ENCODE measurements around the gene CADM1.

CADM1 gene

GRCh38 chr11:115208808-115209259 lies 295.4 kb downstream of the CADM1 start:
- DNase-seq (ENCODE audit: low read depth in 2 of 2) = no peak

GRCh38 chr11:115207916-115208315 lies 296.3 kb downstream of the CADM1 start:
- DNase-seq (ENCODE audit: low read depth in 2 of 2) = no peak

- DNase-seq (ENCODE audit: low read depth in 2 of 2) = no peak
These were observed 297.0 kb downstream of the CADM1 start for GRCh38 chr11:115207166-115207591.

GRCh38 chr11:115206365-115207022 lies 297.7 kb downstream of the CADM1 start:
- no peak for DNase-seq (ENCODE audit: low read depth in 2 of 2)

GRCh38 chr11:115202900-115203552 lies 301.2 kb downstream of the CADM1 start:
- no peak for DNase-seq (ENCODE audit: low read depth in 2 of 2)

GRCh38 chr11:115202074-115202473 lies 302.1 kb downstream of the CADM1 start:
- DNase-seq (ENCODE audit: low read depth in 2 of 2) = no peak

GRCh38 chr11:115201111-115201792 lies 303.0 kb downstream of the CADM1 start:
- no peak for DNase-seq (ENCODE audit: low read depth in 2 of 2)

- DNase-seq (ENCODE audit: low read depth in 2 of 2) = no peak
These were observed 304.6 kb downstream of the CADM1 start for GRCh38 chr11:115199481-115200069.

GRCh38 chr11:115198321-115198741 lies 305.9 kb downstream of the CADM1 start:
- no peak for DNase-seq (ENCODE audit: low read depth in 2 of 2)

GRCh38 chr11:115197433-115197832 lies 306.8 kb downstream of the CADM1 start:
- DNase-seq (ENCODE audit: low read depth in 2 of 2) = no peak

- DNase-seq (ENCODE audit: low read depth in 2 of 2) = no peak
These were observed 307.2 kb downstream of the CADM1 start for GRCh38 chr11:115197031-115197430.

- no peak for DNase-seq (ENCODE audit: low read depth in 2 of 2)
These were observed 309.5 kb downstream of the CADM1 start for GRCh38 chr11:115194802-115195110.

- DNase-seq (ENCODE audit: low read depth in 2 of 2) = no peak
These were observed 310.1 kb downstream of the CADM1 start for GRCh38 chr11:115193914-115194801.

GRCh38 chr11:115191761-115192160 lies 312.5 kb downstream of the CADM1 start:
- DNase-seq (ENCODE audit: low read depth in 2 of 2) = no peak

GRCh38 chr11:115190196-115190595 lies 314.0 kb downstream of the CADM1 start:
- DNase-seq (ENCODE audit: low read depth in 2 of 2) = no peak

GRCh38 chr11:115188898-115189278 lies 315.3 kb downstream of the CADM1 start:
- DNase-seq (ENCODE audit: low read depth in 2 of 2) = no peak

GRCh38 chr11:115188188-115188897 lies 315.9 kb downstream of the CADM1 start:
- no peak for DNase-seq (ENCODE audit: low read depth in 2 of 2)

GRCh38 chr11:115185931-115186330 lies 318.3 kb downstream of the CADM1 start:
- no peak for DNase-seq (ENCODE audit: low read depth in 2 of 2)

- no peak for DNase-seq (ENCODE audit: low read depth in 2 of 2)
These were observed 318.7 kb downstream of the CADM1 start for GRCh38 chr11:115185507-115185906.

- DNase-seq (ENCODE audit: low read depth in 2 of 2) = no peak
These were observed 319.3 kb downstream of the CADM1 start for GRCh38 chr11:115184901-115185300.

GRCh38 chr11:115183830-115184229 lies 320.4 kb downstream of the CADM1 start:
- no peak for DNase-seq (ENCODE audit: low read depth in 2 of 2)
